Liver (tissue), 3 donors: ENCODE measurements around the gene CGRRF1.

Experiments used
- CTCF ChIP-seq: fragments of 150-350 bp; IDR thresholded peaks from 2 replicates; pipeline ENCODE4 v1.5.1; 2017; ENCODE audit warnings: improper control_type of control experiment, low read depth, low read length; ENCODE audit not compliant: missing input control
- EGR1 ChIP-seq, 2 donors: IDR thresholded peaks; 2 replicates each; pipeline ENCODE4 v1.6.1; 2016 to 2018; ENCODE audit warnings: antibody characterized with exemption in 2 of 2, low read depth in 2 of 2
- RAD21 ChIP-seq, 2 donors: IDR thresholded peaks; 2 replicates each; pipeline ENCODE4 v1.6.1; 2016; ENCODE audit warnings: antibody characterized with exemption in 2 of 2, mild to moderate bottlenecking in 2 of 2
- REST ChIP-seq: IDR thresholded peaks from 2 replicates; pipeline ENCODE4 v1.6.1; 2016; ENCODE audit warnings: antibody characterized with exemption, mild to moderate bottlenecking
- SP1 ChIP-seq: IDR thresholded peaks from 2 replicates; pipeline ENCODE4 v1.6.1; 2018; ENCODE audit warnings: antibody characterized with exemption, mild to moderate bottlenecking
- TAF1 ChIP-seq: conservative IDR thresholded peaks from 2 replicates; pipeline ENCODE4 v1.6.1; 2016; ENCODE audit warnings: antibody characterized with exemption, mild to moderate bottlenecking
- donor health status: healthy.
- donor health status: healthy.

- no peak for TF ChIP-seq CTCF
- TF ChIP-seq SP1: no peak
- no peak for TF ChIP-seq REST
- no peak for TF ChIP-seq RAD21 (IDR thresholded peaks at IDR 0.05)
- TF ChIP-seq TAF1: no peak
- TF ChIP-seq EGR1 (IDR thresholded peaks at IDR 0.05; ENCODE audit: low read depth in 2 of 2): no peak
These were observed 57.5 kb downstream of the CGRRF1 start for GRCh38 chr14:54567224-54567638.
